Raji (cell line): ENCODE results near the gene DIP2A.

Source experiments
- POLR2A ChIP-seq: IDR thresholded peaks from 2 replicates; pipeline ENCODE4 v1.6.1; 2011; ENCODE audit warnings: low read depth, low read length, control low read depth; ENCODE audit not compliant: insufficient read depth

DIP2A gene

GRCh38 chr21:46482225-46482845 lies 23.6 kb downstream of the DIP2A start:
- TF ChIP-seq POLR2A, result no peak

- no peak for TF ChIP-seq POLR2A
Measured at GRCh38 chr21:46482846-46483231, 24.1 kb downstream of the DIP2A start.

GRCh38 chr21:46483300-46484295 lies 24.9 kb downstream of the DIP2A start:
- no peak for TF ChIP-seq POLR2A

GRCh38 chr21:46486481-46487126 lies 27.9 kb downstream of the DIP2A start:
- no peak for TF ChIP-seq POLR2A

GRCh38 chr21:46489162-46489663 lies 30.5 kb downstream of the DIP2A start:
- no peak for TF ChIP-seq POLR2A

- no peak for TF ChIP-seq POLR2A
Measured at GRCh38 chr21:46489800-46490199, 31.1 kb downstream of the DIP2A start.

- TF ChIP-seq POLR2A, result no peak
Measured at GRCh38 chr21:46491553-46491952, 32.9 kb downstream of the DIP2A start.

GRCh38 chr21:46492851-46493250 lies 34.2 kb downstream of the DIP2A start:
- TF ChIP-seq POLR2A, result no peak

GRCh38 chr21:46493828-46494227 lies 35.1 kb downstream of the DIP2A start:
- TF ChIP-seq POLR2A, result no peak

- no peak for TF ChIP-seq POLR2A
Measured at GRCh38 chr21:46498335-46499050, 39.8 kb downstream of the DIP2A start.

- no peak for TF ChIP-seq POLR2A
Measured at GRCh38 chr21:46500224-46500861, 41.7 kb downstream of the DIP2A start.

GRCh38 chr21:46503922-46504550 lies 45.3 kb downstream of the DIP2A start:
- TF ChIP-seq POLR2A, result no peak

- no peak for TF ChIP-seq POLR2A
Measured at GRCh38 chr21:46504666-46505065, 46.0 kb downstream of the DIP2A start.

GRCh38 chr21:46507562-46507961 lies 48.9 kb downstream of the DIP2A start:
- TF ChIP-seq POLR2A, result no peak

GRCh38 chr21:46509741-46510502 lies 51.2 kb downstream of the DIP2A start:
- TF ChIP-seq POLR2A, result no peak
